HG03103 (cell line): ENCODE data around the gene AFF3.

Source experiments
- ATAC-seq: cut with Tn5 transposase; IDR thresholded peaks from one replicate; pipeline ENCODE4 v1.9.1; 2021; ENCODE audit warnings: low read depth; ENCODE audit not compliant: unreplicated experiment

Gene AFF3

GRCh38 chr2:100016756-100017155 is 125.6 kb downstream of the AFF3 start:
- ATAC-seq: no peak

GRCh38 chr2:100015849-100016248 is 126.5 kb downstream of the AFF3 start:
- ATAC-seq: no peak

- ATAC-seq: no peak
These were observed 128.3 kb downstream of the AFF3 start for GRCh38 chr2:100013892-100014677.

GRCh38 chr2:100012561-100012960 is 129.8 kb downstream of the AFF3 start:
- ATAC-seq: no peak

- ATAC-seq: no peak
These were observed 131.1 kb downstream of the AFF3 start for GRCh38 chr2:100011272-100011731.

DNA sequence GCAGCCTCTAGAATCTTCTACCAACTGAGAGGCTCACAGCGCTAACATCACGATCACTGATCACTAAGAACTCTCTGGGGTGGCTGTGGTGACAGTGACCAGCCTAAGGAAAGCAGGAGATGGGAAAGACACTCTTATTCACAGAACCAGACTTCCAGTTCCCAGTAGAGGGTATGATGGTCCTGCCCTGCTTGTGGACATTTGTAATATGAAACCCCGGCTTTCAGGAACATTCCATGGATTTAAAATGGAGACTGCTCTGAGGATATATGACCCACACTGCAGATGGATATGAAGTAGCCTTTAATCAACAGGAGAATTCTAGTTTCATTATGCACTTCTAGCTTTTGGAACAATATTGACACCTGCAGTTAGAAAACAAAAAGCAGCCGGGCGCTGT is 131.8 kb downstream of the AFF3 start:
- ATAC-seq: no peak

GRCh38 chr2:100009743-100010142 is 132.6 kb downstream of the AFF3 start:
- ATAC-seq: no peak

GRCh38 chr2:100008956-100009355 is 133.4 kb downstream of the AFF3 start:
- ATAC-seq: no peak

DNA sequence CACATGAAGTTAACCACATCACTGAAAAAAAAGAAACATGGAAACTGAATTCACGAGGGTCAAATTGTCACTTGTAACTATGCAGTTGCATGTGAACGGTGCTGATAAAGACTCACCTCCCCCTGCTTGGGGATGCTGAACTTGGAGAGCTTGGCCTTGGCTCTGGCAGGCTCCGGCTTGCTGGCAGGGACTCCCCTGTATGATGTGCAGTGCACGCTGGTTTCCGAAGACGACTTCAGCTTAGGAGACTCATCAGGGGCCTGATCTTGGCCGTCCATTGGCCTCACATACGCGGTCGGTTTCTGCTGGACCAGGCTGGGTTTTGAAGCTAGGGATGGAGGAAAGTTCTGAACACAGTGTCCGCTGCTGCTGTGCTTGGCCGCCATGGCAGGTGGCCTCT is 135.9 kb downstream of the AFF3 start:
- no peak for ATAC-seq

- ATAC-seq: no peak
These were observed 137.4 kb downstream of the AFF3 start for GRCh38 chr2:100004959-100005387.

DNA sequence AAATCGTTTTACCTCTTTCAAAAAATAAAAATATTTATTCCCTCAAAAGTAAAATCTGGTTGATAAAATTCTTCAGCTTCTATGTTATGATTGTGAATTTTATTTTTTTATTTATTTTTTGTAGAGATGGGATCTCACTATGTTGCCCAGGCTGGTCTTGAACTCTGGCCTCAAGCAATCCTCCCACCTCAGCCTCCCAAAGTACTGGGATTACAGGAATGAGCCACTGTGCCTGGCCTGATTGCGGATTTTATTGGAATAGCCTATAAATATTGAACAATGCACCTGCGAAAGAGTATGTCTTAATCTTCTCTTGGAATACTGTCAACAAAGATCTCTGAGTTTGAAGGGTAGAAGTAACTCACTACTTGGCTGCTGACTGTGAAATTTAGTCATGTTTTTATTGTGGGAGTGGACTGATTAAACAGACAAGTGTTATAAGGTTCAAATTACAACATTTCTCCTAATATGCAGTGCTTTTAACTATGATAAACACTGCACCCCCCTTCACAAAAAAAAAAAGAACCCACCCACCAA is 138.0 kb downstream of the AFF3 start:
- ATAC-seq: no peak

- no peak for ATAC-seq
These were observed 140.3 kb downstream of the AFF3 start for GRCh38 chr2:100002059-100002458.

- no peak for ATAC-seq
These were observed 141.3 kb downstream of the AFF3 start for GRCh38 chr2:100000915-100001707.

DNA sequence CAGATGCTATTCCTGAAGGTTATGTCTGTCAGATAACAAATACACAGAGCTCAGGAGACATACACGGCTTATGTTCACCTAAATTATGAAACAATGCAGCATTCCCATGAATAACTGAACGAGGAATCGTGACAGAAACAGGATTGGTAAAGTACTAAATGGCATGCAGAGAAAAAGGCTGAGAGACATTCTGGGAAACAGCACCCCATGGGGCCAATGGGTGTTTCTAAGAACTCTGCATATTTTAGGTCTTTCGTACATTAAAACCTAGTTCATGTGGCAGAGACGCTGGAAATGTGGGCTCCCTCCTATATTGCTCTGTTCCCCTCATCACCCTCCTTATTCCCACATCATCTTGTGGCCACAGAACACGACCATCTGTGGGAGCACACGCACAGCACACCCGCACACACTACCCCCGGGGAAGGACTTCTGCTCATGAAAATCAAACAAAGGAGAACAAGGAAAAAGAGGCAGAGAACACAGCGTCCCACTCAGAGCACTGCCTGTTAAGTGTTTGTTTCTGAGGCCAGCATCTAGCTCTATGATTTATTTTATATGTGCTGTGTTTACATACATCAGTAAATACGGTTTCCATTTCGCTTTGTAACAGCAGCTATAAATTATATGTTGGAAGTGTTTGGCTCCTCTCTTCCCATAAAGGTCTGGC is 143.6 kb downstream of the AFF3 start:
- ATAC-seq: no peak

GRCh38 chr2:99989905-99990304 is 152.5 kb downstream of the AFF3 start:
- no peak for ATAC-seq

- no peak for ATAC-seq
These were observed 153.8 kb downstream of the AFF3 start for GRCh38 chr2:99988599-99988998.

DNA sequence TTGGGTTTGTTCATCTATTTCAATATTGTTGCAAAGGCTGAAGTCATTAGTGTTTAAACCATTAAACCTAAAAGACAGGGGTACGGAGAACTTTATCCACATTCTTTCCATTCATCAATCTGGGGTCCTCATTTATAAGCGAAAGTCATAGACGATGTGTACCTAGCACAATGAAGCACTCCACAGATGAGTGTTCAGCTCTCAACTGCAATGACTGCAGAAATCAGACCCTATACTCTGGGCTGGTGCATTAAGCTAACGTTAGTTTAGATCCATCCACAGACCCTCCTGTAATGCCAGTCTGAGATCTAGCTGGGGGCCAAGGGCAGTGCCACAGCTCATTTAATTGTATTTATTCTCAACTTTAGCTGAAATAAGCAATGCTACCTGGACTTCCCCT is 155.2 kb downstream of the AFF3 start:
- no peak for ATAC-seq

GRCh38 chr2:99984799-99985515 is 157.4 kb downstream of the AFF3 start:
- ATAC-seq: no peak

GRCh38 chr2:99982744-99983143 is 159.6 kb downstream of the AFF3 start:
- ATAC-seq: no peak

DNA sequence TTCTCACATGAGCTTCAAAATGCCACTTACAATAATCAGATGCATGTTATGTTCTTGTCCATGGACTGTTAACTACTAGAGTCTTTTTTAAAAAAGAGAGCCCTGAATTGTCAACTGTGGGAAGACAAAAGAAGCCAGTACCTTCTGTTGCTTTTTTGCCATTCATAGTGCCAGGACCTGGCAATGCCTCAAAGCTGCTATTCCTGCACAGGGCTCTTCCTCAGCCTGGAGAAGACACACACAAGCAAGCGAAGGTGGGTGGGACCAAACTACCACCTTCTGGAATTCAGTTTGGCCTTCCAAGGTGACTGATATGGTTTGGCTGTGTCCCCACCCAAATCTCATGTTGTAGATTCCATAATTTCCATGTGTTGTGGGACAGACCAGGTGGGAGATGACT is 160.6 kb downstream of the AFF3 start:
- ATAC-seq: no peak
